Retinal pigment epithelial cell (primary cell): Measurements from ENCODE around the gene PASK.

ENCODE experiments used
- DNase-seq: peaks from one replicate; pipeline ENCODE4 v3.0.0-alpha.2; 2010; ENCODE audit warnings: low read depth
- H3K4me3 ChIP-seq: 2 replicates; pipeline ENCODE4 v1.5.1; 2011; ENCODE audit warnings: mild to moderate bottlenecking, low read length, control low read depth, moderate library complexity
- TF ChIP-seq, protein P1 (sequence below): conservative IDR thresholded peaks from 2 replicates; pipeline ENCODE4 v1.5.1; 2011; ENCODE audit warnings: low read depth, low read length, control low read depth, inconsistent platforms

The PASK gene

DNA sequence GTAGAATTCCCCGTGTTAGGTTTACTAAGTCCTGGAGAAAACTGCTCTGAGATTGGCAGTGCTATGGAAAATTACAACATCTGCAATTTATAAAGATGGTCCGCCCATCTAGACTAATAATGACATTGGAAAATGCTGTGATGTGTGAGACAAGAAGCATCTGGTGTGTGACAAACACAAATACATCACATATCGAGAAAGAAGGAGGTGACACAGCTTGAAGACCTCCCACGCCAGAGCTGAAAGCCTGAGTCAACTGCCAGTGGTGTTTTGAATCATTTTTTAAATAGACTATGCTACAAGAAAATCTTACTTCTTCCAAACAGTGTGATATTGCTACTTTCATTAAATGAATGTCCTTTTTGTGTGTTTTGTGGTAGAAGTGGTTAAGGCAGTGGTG, 30.6 kb upstream of the PASK start:
- DNase-seq, result no peak
- TF ChIP-seq, protein P1, sequence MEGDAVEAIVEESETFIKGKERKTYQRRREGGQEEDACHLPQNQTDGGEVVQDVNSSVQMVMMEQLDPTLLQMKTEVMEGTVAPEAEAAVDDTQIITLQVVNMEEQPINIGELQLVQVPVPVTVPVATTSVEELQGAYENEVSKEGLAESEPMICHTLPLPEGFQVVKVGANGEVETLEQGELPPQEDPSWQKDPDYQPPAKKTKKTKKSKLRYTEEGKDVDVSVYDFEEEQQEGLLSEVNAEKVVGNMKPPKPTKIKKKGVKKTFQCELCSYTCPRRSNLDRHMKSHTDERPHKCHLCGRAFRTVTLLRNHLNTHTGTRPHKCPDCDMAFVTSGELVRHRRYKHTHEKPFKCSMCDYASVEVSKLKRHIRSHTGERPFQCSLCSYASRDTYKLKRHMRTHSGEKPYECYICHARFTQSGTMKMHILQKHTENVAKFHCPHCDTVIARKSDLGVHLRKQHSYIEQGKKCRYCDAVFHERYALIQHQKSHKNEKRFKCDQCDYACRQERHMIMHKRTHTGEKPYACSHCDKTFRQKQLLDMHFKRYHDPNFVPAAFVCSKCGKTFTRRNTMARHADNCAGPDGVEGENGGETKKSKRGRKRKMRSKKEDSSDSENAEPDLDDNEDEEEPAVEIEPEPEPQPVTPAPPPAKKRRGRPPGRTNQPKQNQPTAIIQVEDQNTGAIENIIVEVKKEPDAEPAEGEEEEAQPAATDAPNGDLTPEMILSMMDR, result no peak
- H3K4me3 ChIP-seq, result no peak overlapping the region

DNA sequence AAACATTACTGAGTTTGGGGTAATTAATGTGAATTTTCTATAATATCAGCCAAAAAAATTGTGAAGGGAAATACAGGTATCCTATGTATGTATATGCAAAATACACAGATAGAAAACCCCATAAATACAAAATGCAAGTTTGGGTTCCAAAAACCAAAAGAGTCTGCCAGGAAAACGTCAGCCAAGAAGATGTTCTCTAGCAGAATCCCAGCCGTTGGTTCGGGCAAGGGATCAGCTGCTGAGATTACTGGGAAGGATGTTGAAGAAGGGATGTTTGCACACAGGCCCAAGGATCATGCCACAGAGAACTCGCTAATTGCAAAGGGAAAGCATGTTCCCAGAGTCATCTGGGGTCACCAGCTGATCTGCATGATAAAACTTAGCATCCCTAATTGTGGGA, 29.7 kb upstream of the PASK start:
- DNase-seq, result no peak
- TF ChIP-seq, protein P1, result no peak
- H3K4me3 ChIP-seq, result no peak overlapping the region

DNA sequence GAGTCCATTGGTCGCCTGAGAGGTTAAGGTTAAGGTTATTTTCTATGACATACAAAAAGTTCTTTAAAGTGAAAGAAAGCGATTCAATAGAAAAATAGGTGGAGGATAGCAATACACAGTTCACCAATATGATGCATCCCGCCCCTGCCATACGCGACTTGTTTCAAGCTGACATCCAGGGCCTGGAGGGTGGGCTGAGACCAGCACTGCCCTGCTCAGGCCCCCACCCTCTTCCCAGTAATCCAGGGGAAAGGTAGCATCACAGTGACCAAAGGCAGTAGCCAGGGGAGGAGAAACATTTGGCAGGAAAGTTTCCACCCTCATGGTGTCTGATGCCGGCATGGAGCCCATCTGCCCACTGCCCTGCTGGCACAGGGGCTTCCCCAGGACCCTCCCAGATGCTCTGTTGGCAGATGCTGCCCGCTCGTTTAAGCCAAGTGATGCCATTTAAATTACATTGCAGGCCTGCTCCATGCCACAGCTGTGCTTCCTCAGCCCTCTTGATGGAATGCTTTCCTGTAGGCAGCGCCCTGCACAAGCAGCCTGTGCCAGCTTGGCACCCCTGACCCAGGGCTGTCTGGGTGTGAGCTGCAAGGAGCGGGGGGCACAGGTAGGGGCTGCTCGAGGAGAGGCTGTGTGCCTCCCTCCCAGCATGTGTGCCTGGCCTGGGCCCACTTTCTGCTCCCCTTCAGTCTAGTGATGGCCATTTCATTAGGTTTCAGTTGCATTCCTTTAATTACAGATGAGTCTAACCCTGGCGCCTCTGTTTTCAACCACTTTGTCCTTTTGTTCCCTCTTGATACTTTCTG, 28.5 kb upstream of the PASK start:
- H3K4me3 ChIP-seq, result no peak overlapping the region
- no peak for DNase-seq
- TF ChIP-seq, protein P1, result no peak

DNA sequence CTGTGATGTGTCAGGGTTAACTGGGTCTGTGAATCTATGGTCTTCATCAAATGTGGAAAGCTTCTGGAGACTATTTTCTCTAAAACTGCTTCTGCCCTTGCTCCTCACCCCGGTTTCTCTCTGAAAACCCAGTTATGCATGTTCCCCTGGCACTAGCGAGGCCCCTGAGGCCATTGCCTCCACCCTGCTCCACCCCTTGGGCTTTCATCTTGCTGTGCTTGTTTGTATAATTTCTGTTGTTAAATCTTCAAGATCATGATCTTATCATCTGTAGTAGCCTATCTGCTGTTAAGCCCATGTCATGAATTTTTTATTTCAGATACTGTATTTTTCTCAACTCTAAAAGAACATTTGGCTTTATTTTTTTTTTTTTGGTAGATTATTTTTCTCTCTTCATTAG, 24.3 kb upstream of the PASK start:
- TF ChIP-seq, protein P1, result no peak
- no peak for DNase-seq
- no peak overlapping the region for H3K4me3 ChIP-seq

DNA sequence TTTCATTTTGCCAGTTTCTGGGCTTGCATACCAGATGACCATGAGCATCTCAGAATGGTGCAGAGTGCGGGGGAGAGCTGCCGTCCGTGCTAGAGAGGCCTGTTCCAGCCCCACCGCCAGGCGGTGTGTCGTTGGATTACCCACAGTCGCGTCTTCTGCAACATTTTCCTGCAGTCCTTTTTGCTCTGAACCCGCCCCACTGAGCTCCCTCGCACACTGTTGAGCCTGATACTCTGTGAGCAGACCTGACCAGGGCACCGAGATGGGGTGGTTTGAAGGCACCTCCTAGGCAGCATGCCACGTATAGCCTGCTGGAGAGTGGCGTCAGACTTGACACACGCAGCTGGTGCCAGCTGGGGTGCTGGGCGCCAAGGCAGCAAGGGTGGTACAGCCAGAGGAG, 19.1 kb upstream of the PASK start:
- no peak for DNase-seq
- TF ChIP-seq, protein P1, result no peak
- H3K4me3 ChIP-seq, result no peak overlapping the region

DNA sequence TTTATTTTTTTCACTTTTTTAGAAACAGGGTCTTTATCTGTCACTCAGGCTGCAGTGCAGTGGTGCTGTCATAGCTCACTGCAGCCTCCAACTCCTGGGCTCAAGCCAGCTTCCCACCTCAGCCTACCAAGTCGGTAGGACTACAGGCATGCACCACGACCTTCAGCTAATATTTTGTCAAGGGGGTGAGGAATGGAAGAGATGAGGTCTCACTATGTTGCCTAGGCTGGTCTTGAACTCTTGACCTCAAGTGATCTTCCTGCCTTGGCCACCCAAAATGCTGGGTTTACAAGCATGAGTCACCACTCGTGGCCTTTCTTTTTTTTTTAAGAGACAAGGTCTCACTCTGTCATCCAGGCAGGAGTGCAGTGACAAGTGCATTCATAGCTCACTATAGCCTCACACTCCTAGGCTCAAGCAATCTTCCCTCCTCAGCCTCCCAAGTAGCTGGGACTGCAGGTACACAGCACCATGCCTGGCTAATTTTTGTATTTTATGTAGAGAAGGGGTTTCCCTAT, 14.4 kb upstream of the PASK start:
- TF ChIP-seq, protein P1, result no peak
- no peak overlapping the region for H3K4me3 ChIP-seq
- no peak for DNase-seq
